ENCODE measurements around the gene BIN1.

Gene BIN1

GRCh38 chr2:127074936-127075335, 32.0 kb downstream of the BIN1 start:
- no peak for DNase-seq (ENCODE audit: low spot score)

GRCh38 chr2:127074358-127074757, 32.6 kb downstream of the BIN1 start:
- DNase-seq (ENCODE audit: low spot score): no peak

DNA sequence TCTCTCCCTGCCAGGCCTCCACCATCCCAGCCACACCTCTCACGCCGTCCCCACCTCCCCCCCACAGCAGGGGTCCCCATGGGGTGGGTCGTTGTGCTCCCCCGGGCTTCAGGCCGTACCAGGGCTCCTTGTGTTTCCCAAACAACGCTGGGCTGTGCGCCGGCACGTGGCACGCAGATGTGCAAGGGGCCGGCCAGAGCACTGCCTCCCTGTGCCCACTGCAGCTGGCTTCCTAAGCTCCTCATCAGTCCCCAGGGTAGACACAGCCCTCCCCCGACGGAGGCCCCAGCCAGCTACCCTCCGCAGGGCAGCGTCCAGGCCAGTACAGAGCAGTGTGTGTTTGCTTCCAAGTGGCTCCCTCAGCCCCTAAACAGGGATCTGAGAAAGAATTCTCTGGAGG, 34.0 kb downstream of the BIN1 start:
- no peak for DNase-seq (ENCODE audit: low spot score)

- no peak for DNase-seq (ENCODE audit: low spot score)
Observed at GRCh38 chr2:127072396-127072795, 34.6 kb downstream of the BIN1 start.

DNA sequence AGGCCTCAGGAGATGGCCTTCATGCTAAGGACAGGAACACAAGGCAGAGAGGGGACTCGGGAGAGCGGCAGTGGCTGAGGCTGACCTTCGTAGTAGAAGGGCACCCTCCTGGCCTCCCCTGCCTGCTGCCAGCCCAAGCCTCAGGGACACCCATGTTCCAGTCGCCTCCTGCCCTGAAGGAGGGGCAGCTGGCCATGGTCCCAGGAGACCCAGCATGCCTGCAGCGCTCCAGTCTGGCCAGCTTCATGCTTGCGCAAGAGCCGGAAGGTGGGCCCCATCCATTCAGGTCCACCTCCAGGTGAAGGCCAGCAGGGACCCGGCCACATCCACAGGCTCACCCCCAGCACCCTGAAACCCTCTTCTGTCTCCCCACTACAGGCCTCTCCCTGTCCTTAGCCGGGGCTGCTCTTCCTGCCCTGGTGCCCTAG, 35.0 kb downstream of the BIN1 start:
- no peak for DNase-seq (ENCODE audit: low spot score)

DNA sequence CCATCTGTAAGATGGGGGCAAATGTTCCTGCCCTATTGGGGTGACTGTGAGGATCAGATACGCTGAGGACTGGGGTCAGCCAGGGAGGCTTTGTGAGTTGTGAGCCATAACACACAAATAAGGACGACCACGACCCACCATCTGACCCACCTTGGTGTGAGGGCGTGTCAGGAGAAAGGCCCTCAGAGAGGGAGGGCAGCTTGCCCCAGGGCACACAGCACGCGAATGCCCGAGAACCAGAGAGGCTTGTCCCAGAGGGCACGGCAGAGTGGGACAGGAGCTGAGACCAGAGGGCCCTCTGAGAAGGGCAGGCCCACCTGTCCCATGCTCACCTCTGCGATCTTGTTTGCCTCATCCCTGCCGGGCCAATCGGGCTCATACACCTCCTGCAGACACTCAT, 36.7 kb downstream of the BIN1 start:
- no peak for DNase-seq (ENCODE audit: low spot score)

DNA sequence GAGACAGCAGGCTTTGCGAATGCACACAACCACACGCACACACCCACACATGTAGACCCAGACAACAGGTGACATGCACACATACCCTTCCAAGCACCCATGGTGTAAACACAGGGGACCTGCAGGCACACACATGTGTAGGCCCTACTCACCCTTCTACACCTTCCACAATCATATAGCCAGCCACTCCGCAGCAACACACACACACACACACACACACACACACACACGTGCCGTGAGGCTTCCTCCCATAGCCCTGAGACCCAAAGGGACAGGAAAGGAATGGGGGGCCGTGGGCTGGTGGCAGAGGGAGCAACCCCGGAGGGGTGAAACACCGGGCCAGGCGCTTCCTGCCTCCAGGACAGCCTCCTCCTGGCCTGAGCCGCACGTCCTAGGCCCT, 37.4 kb downstream of the BIN1 start:
- no peak for DNase-seq (ENCODE audit: low spot score)

DNA sequence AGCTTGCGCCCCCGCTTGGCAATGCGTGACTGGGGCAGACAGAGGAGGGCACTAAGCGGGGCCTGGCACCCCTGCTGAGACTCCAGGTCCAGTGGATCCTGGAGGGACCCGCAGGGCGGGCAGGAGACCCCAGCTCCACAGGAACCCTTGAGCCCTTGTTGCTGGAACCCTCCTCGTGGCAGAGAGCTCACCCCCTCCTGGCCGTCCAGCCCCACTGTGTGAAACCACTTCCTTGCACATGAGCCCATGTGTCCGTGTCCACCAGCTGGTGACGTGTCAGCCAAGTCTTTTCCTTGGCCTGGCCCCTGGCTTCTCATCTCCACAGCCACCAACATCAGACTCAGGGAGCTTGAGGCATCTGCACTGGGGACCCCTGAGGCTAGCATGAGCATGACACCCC, 38.0 kb downstream of the BIN1 start:
- no peak for DNase-seq (ENCODE audit: low spot score)

DNA sequence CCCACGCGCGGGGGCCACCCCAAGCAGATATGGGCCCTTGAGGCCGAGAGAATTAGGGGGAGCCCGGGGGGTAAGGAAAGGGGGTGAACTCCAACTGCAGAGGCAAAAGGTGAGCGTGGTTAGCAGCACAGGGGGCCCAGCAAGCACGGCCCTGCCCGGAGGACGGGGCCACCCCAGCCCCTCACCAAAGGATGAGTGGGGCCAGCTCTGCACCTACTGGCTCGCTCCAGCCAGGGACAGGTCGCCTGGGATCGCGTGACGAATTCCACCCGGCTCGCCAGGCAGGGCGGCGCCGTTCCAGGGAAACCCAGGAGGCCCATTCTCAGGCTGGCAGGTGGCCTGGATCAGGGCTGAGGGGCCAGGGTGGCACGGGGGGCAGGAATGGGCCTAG, 38.6 kb downstream of the BIN1 start:
- DNase-seq (ENCODE audit: low spot score): no peak

DNA sequence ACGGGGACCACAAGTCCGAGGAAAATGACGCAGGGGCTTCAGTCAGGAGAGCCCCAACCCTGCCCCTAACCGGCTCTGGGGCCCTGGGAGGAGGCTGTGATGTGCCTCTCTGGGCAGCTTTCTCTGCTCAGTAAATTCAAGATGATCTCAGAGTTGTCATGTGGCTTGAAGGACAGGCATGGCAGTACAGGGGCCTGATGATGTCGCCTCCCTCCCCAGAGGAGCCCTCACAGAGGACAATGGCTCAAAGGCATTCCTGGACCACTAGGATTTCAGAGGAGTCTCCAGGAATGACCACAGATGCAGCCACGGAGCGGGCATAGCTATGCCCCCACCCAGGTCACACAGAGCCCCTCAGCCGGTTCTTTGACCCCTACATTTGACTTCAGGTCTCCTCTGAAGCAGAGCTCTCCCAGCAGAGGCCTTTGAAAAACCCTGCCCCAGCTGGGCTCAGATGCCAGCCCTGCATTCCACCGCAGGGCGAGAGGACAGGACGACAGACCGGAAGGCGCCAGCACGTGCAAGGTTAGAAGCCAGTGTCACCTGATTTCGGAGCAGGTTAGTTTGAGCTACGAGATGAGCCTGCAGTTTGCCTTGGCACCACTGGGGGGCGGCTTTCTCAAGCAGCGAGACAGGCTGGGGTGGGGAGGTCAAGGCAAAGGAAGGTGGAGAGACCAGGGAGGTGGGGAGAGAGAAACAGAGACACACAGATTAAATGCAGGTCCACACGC, 39.2 kb downstream of the BIN1 start:
- peak; percentile 76 for DNase-seq (ENCODE audit: low spot score)

DNA sequence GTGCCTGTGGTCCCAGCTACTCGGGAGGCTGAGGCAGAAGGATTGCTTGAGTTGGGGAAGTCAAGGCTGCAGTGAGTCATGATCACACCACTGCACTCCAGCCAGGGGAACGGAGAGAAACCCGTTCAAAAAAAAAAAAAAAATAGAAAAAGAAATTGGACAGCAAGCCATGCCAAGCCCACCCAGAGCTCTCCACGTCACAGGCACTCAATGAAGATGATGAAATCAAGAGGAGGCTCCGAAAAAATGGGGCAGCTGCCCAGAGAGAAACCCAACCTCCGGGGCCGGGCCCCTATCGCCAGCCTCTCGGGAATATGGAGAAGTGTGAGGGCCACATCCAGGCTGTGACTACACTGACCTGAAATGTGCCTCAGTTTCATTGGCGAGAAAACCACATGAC, 40.0 kb downstream of the BIN1 start:
- DNase-seq (ENCODE audit: low spot score): no peak

GRCh38 chr2:127065940-127066318, 41.0 kb downstream of the BIN1 start:
- no peak for DNase-seq (ENCODE audit: low spot score)

GRCh38 chr2:127065299-127065939, 41.5 kb downstream of the BIN1 start:
- no peak for DNase-seq (ENCODE audit: low spot score)

DNA sequence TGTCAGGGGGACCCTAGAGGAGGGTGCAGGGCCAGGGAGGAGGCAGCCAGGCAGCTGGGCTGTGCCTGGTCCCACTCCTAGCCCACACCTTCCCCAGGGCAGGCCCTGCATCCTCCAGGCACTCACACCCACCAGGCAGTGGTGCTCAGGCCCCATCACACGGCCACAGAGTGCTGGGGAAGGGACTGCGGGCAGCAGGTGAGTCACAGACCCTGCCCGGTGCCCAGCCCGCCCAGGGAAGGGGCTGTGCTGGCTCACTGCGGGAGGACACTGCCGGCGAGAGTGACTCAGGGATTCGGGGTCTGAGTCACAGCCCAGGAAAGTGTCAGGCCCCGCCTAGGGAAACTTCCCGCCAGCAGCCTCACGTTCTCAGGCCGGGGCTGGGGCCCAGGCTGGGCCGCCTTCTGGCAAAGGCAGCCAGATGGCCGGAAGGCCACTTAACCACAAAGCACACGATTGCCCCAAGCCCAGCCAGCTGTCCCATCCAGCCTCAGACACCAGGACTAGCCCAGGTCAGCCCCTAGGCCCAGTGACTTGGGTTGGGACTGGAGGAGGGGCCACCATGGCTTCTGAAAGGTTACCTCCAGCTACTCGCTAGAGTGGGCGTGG, 42.2 kb downstream of the BIN1 start:
- DNase-seq (ENCODE audit: low spot score): peak; percentile 91

DNA sequence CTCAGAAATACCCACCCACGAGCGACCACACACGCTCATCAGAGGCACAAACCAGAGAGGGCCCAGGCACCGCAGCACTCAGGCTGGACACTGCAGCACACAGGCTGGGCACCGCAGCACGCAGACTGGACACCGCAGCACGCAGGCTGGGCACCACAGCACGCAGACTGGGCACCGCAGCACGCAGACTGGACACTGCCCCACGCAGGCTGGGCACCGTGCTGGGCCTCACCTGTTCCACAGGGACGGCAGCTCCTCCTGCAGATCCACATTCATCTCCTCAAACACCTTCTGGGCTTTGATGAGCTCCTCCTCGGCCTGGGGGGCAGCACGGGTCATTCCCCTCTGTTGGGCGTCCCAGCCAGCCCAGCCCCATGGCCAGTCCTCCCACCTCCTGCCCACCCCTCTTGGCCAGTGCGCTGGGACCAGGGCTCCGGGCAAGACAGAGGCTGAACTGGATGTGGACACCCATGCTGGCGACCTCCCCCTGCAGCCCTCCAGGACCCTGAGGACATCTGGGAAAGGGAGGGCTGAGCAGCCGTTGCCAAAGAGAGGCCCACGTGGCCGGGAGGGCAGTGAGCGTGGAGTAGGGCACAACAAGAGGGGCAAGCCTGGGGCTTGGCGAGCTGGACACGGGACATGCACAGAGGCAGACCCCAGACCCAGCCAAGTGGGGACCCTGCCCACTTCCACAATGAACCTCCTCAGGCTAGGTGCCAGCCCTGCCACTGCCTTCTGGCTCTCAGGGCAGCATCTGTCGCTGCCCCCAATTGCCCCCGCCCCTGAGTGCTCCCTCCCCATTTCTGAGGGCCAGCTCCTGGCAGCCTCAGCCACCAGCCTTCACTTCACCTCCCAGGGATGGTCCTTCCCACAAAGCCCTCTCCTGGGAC, 43.0 kb downstream of the BIN1 start:
- no peak for DNase-seq (ENCODE audit: low spot score)

- no peak for DNase-seq (ENCODE audit: low spot score)
Observed at GRCh38 chr2:127061375-127062273, 45.3 kb downstream of the BIN1 start.

DNA sequence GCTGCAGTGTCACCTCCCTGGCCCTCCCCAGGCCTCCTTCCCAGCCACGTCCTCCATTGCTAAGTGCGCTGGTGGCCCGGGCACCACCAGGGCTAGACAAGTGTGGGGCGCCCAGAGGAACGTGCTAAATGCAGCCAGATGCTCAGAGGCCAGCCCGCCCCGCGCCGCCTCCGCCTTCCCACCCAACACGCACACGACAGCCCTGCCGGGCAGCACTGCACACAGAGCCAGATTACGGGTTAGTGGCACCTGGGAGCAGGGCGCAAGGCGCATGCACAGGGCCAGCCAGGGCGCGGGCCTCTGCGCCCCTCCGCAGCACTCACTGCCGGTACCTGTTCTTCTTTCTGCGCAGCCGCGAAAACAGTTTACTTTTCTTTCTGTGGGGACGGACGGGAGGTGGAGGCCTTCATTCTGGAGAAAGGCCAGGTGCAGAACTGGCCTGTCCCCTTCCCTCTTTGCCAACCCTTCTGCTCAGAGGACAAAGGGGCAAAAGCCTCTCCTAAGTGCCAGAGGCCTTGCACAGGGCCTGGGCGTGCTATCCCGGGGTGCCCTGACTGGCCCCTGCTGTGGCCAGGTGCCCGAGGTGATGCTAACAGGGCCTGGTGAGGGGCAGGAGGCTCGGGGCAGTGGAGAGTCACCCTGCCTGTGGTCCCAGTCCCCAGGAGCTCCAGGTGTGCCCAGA, 46.5 kb downstream of the BIN1 start:
- DNase-seq (ENCODE audit: low spot score): no peak

- DNase-seq (ENCODE audit: low spot score): no peak
Observed at GRCh38 chr2:127059559-127059958, 47.4 kb downstream of the BIN1 start.

DNA sequence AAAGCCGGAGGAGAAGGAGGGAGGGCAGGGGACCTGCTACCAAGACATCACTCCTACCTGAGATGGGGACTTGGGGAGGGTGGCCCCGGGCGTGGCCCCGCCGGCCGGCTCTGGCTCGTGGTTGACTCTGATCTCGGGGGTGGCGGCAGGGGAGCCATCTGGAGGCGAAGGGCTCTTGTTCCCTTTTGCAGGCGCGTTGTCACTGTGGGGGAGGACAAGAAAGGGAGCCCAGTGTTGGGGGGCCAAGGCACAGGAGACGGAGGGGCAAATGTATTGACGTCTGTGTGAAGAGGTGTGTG, 48.1 kb downstream of the BIN1 start:
- no peak for DNase-seq (ENCODE audit: low spot score)

- DNase-seq (ENCODE audit: low spot score): no peak
Observed at GRCh38 chr2:127058246-127058953, 48.6 kb downstream of the BIN1 start.
